Vagina (tissue), 2 donors: ENCODE data around the gene TNNT3.

Experiments used
- CTCF ChIP-seq, 3 experiments: fragments of 450-650 bp in 2 of 3; fragments of 200-600 bp in 1 of 3; sonication (generic) in 1 of 3; IDR thresholded peaks; one replicate each; pipeline ENCODE4 v1.5.1; 2017 to 2019; ENCODE audit warnings: antibody characterized with exemption in 3 of 3, mild to moderate bottlenecking in 2 of 3, moderate library complexity in 2 of 3
- POLR2A ChIP-seq, 2 donors: fragments of 450-650 bp; IDR thresholded peaks; one replicate each; pipeline ENCODE4 v1.6.1; 2017; ENCODE audit warnings: antibody characterized with exemption in 2 of 2, mild to moderate bottlenecking in 2 of 2, moderate library complexity in 2 of 2
- POLR2AphosphoS5 ChIP-seq, 2 donors: sonication (generic); formaldehyde crosslinking; IDR thresholded peaks; one replicate each; pipeline ENCODE4 v1.9.0; 2017; ENCODE audit warnings: antibody characterized with exemption in 2 of 2, mild to moderate bottlenecking in 2 of 2, low read depth in 1 of 2; ENCODE audit not compliant: insufficient read depth in 1 of 2

GRCh38 chr11:1920128-1920908 lies 815 bp downstream of the TNNT3 start:
- TF ChIP-seq CTCF (IDR thresholded peaks at IDR 0.05) (no peak), POLR2A (IDR thresholded peaks at IDR 0.05) (no peak), POLR2AphosphoS5 (IDR thresholded peaks at IDR 0.05; ENCODE audit: insufficient read depth in 1 of 2, low read depth in 1 of 2) (no peak)
